GM12878 (cell line): ENCODE results near the gene ETV6. TPM values are rescaled to one million over a fixed set of nuclear protein-coding genes. Genes with fewer than 3 reads are reported as not detected.

Source experiments
- ASH2L ChIP-seq: fragments of 300-600, 200-600 bp; sonication (generic); IDR thresholded peaks from 2 replicates; pipeline ENCODE4 v1.6.1; 2017; ENCODE audit warnings: low read depth, mild to moderate bottlenecking, borderline replicate concordance
- BACH1 ChIP-seq: fragments of 450-650 bp; IDR thresholded peaks from 2 replicates; pipeline ENCODE4 v1.6.1; 2017; ENCODE audit warnings: mild to moderate bottlenecking, borderline replicate concordance
- EP300 ChIP-seq, 2 experiments: fragments of 150-350 bp in 1 of 2; IDR thresholded peaks; 2 replicates each; pipeline ENCODE4 v1.6.1; 2011 to 2012; ENCODE audit warnings: low read depth in 2 of 2, low read length in 2 of 2, borderline replicate concordance in 1 of 2, improper control_type of control experiment in 1 of 2, inconsistent platforms in 1 of 2; ENCODE audit not compliant: control insufficient read depth in 1 of 2
- HDAC6 ChIP-seq: fragments of 200-600 bp; sonication (generic); IDR thresholded peaks from one replicate; pipeline ENCODE4 v1.8.0; 2017; ENCODE audit warnings: antibody characterized with exemption; ENCODE audit not compliant: unreplicated experiment
- JUNB ChIP-seq: IDR thresholded peaks from 2 replicates; pipeline ENCODE4 v1.6.1; 2016; ENCODE audit warnings: antibody characterized with exemption, mild to moderate bottlenecking
- JUND ChIP-seq: IDR thresholded peaks from 2 replicates; pipeline ENCODE4 v1.6.1; 2012; ENCODE audit warnings: low read depth, mild to moderate bottlenecking, low read length, improper control_type of control experiment, moderate library complexity
- MTA3 ChIP-seq: IDR thresholded peaks from 2 replicates; pipeline ENCODE4 v1.6.1; 2012; ENCODE audit warnings: low read length, inconsistent platforms, borderline replicate concordance
- MYB ChIP-seq: fragments of 150-350 bp; IDR thresholded peaks from 2 replicates; pipeline ENCODE4 v1.6.1; 2014; ENCODE audit warnings: mild to moderate bottlenecking, low read depth, low read length, borderline replicate concordance
- PAX5 ChIP-seq: IDR thresholded peaks from 2 replicates; pipeline ENCODE4 v1.6.1; 2011; ENCODE audit warnings: low read depth, low read length, borderline replicate concordance
- PML ChIP-seq: IDR thresholded peaks from 2 replicates; pipeline ENCODE4 v1.6.1; 2012; ENCODE audit warnings: low read length, inconsistent platforms
- POLR2AphosphoS5 ChIP-seq: IDR thresholded peaks from 2 replicates; pipeline ENCODE4 v1.6.1; 2011; ENCODE audit warnings: mild to moderate bottlenecking, low read length, inconsistent platforms
- RAD21 ChIP-seq: IDR thresholded peaks from 2 replicates; pipeline ENCODE4 v1.6.1; 2011; ENCODE audit warnings: mild to moderate bottlenecking, low read depth, low read length, moderate library complexity; ENCODE audit not compliant: insufficient read depth
- SIX5 ChIP-seq: IDR thresholded peaks from 2 replicates; pipeline ENCODE4 v1.6.1; 2011; ENCODE audit warnings: mild to moderate bottlenecking, low read depth, low read length, moderate library complexity; ENCODE audit not compliant: severe bottlenecking
- STAT1 ChIP-seq: fragments of 450-650 bp; conservative IDR thresholded peaks from 2 replicates; pipeline ENCODE4 v1.6.1; 2014; ENCODE audit warnings: antibody characterized with exemption, mild to moderate bottlenecking
- TCF12 ChIP-seq: IDR thresholded peaks from 2 replicates; pipeline ENCODE4 v1.6.1; 2011; ENCODE audit warnings: low read depth, mild to moderate bottlenecking, low read length
- TCF7 ChIP-seq: IDR thresholded peaks from 2 replicates; pipeline ENCODE4 v1.6.1; 2014; ENCODE audit warnings: antibody characterized with exemption, borderline replicate concordance
- ZNF207 ChIP-seq: fragments of 450-650 bp; IDR thresholded peaks from 2 replicates; pipeline ENCODE4 v1.6.1; 2014; ENCODE audit warnings: antibody characterized with exemption, mild to moderate bottlenecking, borderline replicate concordance
- ZZZ3 ChIP-seq: IDR thresholded peaks from 2 replicates; pipeline ENCODE4 v1.6.1; 2011; ENCODE audit warnings: low read depth; ENCODE audit not compliant: control insufficient read depth, insufficient read length
- polyA plus RNA-seq, 11 experiments: library from polyadenylated mRNA; depleted of rRNA in 4 of 11; unstranded in 6 of 11; stranded (reverse) in 5 of 11; fragments of >200 nt; fragmentation: Nextera tagmentation in 4 of 11; fragmentation: Illumina TruSeq in 1 of 11; extraction: Ambion mirVana in 4 of 11; extraction: Trizol in 1 of 11; gene quantifications; 1 replicate in 1 of 11; 2 replicates in 10 of 11; pipeline versions ENCODE4 v1.2.1 to v1.2.3, GENCODE V29; 2011 to 2016; ENCODE audit warnings: inconsistent platforms in 2 of 11, missing spikeins in 2 of 11, low read depth in 1 of 11
- total RNA-seq, 4 experiments: library from RNA; depleted of rRNA in 3 of 4; stranded (reverse); fragments of >200 nt in 3 of 4; fragmentation: Illumina TruSeq in 1 of 4; extraction: Trizol in 1 of 4; gene quantifications; 2 replicates each; pipeline versions ENCODE4 v1.2.1 to v1.2.3, GENCODE V29; 2013 to 2021
- TF ChIP-seq, protein P1 (sequence below): fragments of 450-650 bp; IDR thresholded peaks from 2 replicates; pipeline ENCODE4 v1.6.1; 2017; ENCODE audit warnings: borderline replicate concordance
- TF ChIP-seq, protein P2 (sequence below): IDR thresholded peaks from 2 replicates; pipeline ENCODE4 v1.6.1; 2011; ENCODE audit warnings: mild to moderate bottlenecking, low read depth, low read length, moderate library complexity; ENCODE audit not compliant: insufficient replicate concordance
- TF ChIP-seq, protein P3 (sequence below): fragments of 450-650 bp; IDR thresholded peaks from 2 replicates; pipeline ENCODE4 v1.6.1; 2017; ENCODE audit warnings: antibody characterized with exemption, mild to moderate bottlenecking, moderate library complexity
- TF ChIP-seq, protein P4 (sequence below): IDR thresholded peaks from 2 replicates; pipeline ENCODE4 v1.6.1; 2011; ENCODE audit warnings: low read depth, mild to moderate bottlenecking, low read length, moderate library complexity, borderline replicate concordance; ENCODE audit errors: extremely low read depth
- TF ChIP-seq, protein P5 (sequence below): fragments of 450-650 bp; IDR thresholded peaks from 2 replicates; pipeline ENCODE4 v1.6.1; 2016; ENCODE audit warnings: mild to moderate bottlenecking

ETV6 gene
- total and polyA plus RNA-seq, 10 of the 15 experiments (the other 5 are each of a cell fraction or from before 2014, with no cell fraction given) = 6.6 to 74.8 (median 24.6) TPM

DNA sequence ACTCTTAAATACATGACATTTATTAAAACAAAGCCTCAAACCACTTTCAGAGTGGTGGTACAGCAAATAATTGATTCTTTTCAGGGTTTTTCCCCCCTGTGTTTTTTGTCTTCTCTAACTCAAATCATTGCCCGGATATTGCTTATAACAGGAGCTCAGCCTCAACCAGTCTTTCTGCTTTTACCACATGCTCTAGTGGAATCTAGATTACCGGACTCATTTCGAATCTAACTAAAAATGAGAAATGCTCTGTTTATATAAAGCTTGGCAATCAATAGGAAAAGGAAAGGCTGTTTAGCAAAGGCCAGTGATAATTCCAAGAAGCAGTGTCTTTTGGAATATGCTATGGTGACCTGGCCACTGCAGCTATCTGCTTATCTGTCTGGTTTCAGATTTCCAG, 161.5 kb downstream of the ETV6 start (continued):
- TF ChIP-seq, protein P1, sequence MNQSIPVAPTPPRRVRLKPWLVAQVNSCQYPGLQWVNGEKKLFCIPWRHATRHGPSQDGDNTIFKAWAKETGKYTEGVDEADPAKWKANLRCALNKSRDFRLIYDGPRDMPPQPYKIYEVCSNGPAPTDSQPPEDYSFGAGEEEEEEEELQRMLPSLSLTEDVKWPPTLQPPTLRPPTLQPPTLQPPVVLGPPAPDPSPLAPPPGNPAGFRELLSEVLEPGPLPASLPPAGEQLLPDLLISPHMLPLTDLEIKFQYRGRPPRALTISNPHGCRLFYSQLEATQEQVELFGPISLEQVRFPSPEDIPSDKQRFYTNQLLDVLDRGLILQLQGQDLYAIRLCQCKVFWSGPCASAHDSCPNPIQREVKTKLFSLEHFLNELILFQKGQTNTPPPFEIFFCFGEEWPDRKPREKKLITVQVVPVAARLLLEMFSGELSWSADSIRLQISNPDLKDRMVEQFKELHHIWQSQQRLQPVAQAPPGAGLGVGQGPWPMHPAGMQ = no peak
- TF ChIP-seq MTA3 (no peak), ZNF207 (no peak), BACH1 (no peak), RAD21 (no peak), EP300 (IDR thresholded peaks at IDR 0.05; ENCODE audit: borderline replicate concordance in 1 of 2, control insufficient read depth in 1 of 2, low read depth in 2 of 2, low read length in 2 of 2) (no peak), HDAC6 (no peak), JUND (no peak), TCF12 (no peak), PAX5 (no peak), STAT1 (no peak), MYB (no peak), SIX5 (no peak), ZZZ3 (no peak), TCF7 (no peak), POLR2AphosphoS5 (no peak), JUNB (peak; percentile 87), ASH2L (no peak), PML (no peak; the same call in 1 of the 2 replicates)
- TF ChIP-seq, protein P2, sequence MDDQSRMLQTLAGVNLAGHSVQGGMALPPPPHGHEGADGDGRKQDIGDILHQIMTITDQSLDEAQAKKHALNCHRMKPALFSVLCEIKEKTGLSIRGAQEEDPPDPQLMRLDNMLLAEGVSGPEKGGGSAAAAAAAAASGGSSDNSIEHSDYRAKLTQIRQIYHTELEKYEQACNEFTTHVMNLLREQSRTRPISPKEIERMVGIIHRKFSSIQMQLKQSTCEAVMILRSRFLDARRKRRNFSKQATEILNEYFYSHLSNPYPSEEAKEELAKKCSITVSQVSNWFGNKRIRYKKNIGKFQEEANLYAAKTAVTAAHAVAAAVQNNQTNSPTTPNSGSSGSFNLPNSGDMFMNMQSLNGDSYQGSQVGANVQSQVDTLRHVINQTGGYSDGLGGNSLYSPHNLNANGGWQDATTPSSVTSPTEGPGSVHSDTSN = no peak
- TF ChIP-seq, protein P3, sequence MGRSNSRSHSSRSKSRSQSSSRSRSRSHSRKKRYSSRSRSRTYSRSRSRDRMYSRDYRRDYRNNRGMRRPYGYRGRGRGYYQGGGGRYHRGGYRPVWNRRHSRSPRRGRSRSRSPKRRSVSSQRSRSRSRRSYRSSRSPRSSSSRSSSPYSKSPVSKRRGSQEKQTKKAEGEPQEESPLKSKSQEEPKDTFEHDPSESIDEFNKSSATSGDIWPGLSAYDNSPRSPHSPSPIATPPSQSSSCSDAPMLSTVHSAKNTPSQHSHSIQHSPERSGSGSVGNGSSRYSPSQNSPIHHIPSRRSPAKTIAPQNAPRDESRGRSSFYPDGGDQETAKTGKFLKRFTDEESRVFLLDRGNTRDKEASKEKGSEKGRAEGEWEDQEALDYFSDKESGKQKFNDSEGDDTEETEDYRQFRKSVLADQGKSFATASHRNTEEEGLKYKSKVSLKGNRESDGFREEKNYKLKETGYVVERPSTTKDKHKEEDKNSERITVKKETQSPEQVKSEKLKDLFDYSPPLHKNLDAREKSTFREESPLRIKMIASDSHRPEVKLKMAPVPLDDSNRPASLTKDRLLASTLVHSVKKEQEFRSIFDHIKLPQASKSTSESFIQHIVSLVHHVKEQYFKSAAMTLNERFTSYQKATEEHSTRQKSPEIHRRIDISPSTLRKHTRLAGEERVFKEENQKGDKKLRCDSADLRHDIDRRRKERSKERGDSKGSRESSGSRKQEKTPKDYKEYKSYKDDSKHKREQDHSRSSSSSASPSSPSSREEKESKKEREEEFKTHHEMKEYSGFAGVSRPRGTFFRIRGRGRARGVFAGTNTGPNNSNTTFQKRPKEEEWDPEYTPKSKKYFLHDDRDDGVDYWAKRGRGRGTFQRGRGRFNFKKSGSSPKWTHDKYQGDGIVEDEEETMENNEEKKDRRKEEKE = no peak
- TF ChIP-seq, protein P4, sequence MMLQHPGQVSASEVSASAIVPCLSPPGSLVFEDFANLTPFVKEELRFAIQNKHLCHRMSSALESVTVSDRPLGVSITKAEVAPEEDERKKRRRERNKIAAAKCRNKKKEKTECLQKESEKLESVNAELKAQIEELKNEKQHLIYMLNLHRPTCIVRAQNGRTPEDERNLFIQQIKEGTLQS = no peak
- TF ChIP-seq, protein P5, sequence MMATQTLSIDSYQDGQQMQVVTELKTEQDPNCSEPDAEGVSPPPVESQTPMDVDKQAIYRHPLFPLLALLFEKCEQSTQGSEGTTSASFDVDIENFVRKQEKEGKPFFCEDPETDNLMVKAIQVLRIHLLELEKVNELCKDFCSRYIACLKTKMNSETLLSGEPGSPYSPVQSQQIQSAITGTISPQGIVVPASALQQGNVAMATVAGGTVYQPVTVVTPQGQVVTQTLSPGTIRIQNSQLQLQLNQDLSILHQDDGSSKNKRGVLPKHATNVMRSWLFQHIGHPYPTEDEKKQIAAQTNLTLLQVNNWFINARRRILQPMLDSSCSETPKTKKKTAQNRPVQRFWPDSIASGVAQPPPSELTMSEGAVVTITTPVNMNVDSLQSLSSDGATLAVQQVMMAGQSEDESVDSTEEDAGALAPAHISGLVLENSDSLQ = no peak
